Gastroesophageal sphincter (tissue), 3 donors: Measurements from ENCODE around the gene CPSF4L.
"Not testable (repeated sequence)": the region's sequence is repeated elsewhere in the genome, so short reads cannot be mapped to it uniquely, and the experiment has no call there.

Source experiments
- POLR2A ChIP-seq, 2 donors: fragments of 450-650 bp; IDR thresholded peaks; one replicate each; pipeline ENCODE4 v1.6.1; 2017; ENCODE audit warnings: antibody characterized with exemption in 2 of 2, mild to moderate bottlenecking in 2 of 2, moderate library complexity in 1 of 2
- TF ChIP-seq, protein P1 (sequence below), 4 experiments: fragments of 200-600 bp in 2 of 4; fragments of 450-650 bp in 2 of 4; sonication (generic) in 1 of 4; IDR thresholded peaks; one replicate each; pipeline ENCODE4 v1.5.1; 2017 to 2019; ENCODE audit warnings: antibody characterized with exemption in 4 of 4, mild to moderate bottlenecking in 2 of 4, moderate library complexity in 2 of 4

DNA sequence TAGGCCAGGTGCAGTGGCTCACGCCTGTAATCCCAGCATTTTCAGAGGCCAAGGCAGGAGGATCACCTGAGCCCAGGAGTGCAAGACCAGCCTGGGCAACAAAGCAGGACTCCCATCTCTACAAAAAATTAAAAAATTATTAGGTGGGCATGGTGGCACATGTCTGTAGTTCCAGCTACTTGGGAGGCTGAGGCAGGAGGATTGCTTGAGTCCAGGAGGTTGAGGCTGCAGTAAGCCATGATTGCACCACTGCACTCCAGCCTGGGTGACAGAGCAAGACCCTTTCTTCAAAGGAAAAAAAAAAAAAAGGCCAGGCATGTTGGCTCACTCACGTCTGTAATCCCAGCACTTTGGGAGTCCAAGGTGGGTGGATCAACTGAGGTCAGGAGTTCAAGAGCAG is 2.8 kb upstream of the CPSF4L start:
- not testable (repeated sequence) for TF ChIP-seq POLR2A (IDR thresholded peaks at IDR 0.05)
- TF ChIP-seq, protein P1, sequence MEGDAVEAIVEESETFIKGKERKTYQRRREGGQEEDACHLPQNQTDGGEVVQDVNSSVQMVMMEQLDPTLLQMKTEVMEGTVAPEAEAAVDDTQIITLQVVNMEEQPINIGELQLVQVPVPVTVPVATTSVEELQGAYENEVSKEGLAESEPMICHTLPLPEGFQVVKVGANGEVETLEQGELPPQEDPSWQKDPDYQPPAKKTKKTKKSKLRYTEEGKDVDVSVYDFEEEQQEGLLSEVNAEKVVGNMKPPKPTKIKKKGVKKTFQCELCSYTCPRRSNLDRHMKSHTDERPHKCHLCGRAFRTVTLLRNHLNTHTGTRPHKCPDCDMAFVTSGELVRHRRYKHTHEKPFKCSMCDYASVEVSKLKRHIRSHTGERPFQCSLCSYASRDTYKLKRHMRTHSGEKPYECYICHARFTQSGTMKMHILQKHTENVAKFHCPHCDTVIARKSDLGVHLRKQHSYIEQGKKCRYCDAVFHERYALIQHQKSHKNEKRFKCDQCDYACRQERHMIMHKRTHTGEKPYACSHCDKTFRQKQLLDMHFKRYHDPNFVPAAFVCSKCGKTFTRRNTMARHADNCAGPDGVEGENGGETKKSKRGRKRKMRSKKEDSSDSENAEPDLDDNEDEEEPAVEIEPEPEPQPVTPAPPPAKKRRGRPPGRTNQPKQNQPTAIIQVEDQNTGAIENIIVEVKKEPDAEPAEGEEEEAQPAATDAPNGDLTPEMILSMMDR (IDR thresholded peaks at IDR 0.05) = not testable (repeated sequence)
